Left hindlimb (tissue), 1 donor: ENCODE results near the gene KCTD13.
"Not testable (repeated sequence)": the region's sequence is repeated elsewhere in the genome, so short reads cannot be mapped to it uniquely, and the experiment has no call there.

Experiments
- DNase-seq: peaks from one replicate; pipeline ENCODE4 v3.0.0-alpha.2; 2018

The KCTD13 gene

GRCh38 chr16:29877266-29877961 lies 48.6 kb downstream of the KCTD13 start:
- DNase-seq = no peak

DNA sequence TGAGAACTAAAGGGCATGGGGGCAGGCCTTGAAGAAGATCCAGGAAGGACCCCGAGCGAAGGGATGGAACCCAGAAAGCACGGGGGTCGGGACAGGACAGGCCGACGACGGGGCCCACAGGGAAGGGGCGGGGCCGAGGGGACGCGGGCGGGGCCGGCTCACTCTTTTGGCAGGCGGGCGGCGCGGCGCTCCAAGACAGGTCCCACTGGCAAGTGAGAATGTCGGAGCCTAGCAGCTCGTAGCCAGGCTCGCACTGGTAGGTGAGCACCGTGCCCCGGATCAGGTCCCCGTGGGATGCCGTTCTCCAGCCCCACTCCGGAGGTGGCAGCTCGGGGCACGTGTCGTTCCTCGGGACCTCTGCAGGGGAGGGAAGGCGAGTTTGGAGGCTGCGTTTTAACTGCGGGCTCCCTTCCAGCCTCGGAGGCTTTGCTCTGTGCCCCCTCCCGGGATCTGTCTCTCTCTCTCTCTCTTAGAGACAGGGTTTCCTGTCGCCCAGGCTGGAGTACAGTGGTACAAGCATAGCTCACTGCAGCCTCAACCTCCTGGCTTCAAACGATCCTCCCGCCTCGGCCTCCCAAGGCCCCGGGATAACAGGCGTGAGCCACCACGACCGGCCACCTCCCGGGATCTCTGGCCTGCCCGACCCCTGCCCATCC lies 49.3 kb downstream of the KCTD13 start:
- no peak for DNase-seq

- no peak for DNase-seq
These were observed 49.8 kb downstream of the KCTD13 start for GRCh38 chr16:29876217-29876593.

- DNase-seq = no peak
These were observed 50.8 kb downstream of the KCTD13 start for GRCh38 chr16:29875206-29875605.

DNA sequence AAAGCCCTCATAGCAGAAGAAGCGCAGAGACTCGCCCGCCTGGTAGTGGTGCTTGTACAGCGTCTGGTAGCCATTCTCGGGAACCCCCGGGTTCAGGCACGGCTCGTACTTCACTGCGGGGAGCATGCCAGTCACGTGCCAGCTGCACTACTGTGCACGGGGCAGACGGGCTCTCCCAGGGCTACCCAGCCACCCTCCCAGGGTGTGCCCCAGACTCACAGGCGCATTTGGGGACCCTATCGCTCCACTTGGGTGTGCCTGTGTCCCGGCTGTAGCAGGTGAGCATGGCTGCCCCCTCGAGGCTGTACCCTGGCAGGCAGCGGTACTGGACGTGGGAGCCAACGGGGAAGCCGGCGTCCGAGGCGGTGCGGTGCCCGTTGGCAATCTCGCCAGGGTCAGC lies 52.7 kb downstream of the KCTD13 start:
- no peak for DNase-seq

- no peak for DNase-seq
These were observed 54.0 kb downstream of the KCTD13 start for GRCh38 chr16:29871822-29872546.

DNA sequence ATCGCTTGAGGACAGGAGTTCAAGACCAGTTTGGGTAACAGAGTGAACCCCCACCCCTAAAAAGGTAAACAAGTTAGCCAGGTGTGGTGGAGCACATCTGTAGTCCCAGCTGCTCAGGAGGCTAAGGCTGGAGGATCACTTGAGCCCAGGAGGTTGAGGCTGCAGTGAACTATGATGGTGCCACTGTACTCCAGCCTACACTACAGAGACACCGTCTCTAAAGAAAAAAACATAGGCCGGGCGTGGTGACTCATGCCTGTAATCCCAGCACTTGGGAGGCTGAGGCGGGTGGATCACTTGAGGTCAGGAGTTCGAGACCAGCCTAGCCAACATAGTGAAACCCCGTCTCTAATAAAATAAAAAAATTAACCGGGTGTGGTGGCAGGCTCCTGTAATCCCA lies 57.0 kb downstream of the KCTD13 start:
- DNase-seq = not testable (repeated sequence)

DNA sequence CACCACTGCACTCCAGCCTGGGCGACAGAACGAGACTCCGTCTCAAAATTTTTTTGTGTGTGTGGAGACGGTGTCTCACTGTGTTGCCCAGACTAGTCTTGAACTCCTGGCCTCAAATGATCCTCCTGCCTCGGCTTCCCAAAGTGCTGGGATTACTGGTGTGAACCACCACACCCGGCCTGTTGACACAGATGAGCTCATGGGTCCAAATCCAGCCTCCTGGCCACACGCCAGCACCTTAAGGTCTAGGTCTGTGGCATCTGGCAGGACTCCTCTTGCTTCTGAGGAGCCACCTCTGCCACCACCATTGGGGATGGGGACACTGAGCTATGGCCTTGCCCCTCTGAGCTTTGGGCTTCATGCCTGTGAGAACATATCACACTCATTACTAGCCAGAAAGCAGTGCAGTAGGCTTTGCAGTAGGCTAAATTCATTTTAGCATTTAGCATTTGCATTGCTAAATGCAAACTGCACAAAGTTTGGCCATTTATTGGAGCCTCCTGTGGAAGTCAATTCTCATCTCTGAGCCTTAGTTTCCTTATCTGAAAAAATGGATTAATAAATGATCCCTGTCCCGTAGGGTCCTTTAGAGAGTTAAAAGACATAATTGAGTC lies 57.5 kb downstream of the KCTD13 start:
- no peak for DNase-seq

DNA sequence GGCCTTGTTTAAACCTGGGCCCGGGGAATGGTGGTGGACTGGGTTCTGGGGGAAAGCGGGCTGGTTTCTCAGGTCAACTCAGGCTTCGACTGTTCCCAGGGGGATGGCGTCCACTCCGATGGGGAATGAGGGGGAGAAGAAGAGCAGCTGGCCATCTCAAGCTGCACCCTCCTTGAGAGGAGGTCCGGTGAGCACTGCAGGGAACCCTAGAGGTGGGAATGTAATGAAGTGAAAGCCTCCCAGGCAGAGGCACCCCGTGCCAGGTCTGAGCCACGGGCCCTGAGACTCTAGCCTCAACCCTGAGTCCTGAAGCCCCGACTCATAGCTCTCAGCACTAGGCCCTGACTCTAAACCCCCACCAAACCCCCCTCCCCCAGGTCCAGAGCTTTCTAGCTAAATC lies 61.8 kb downstream of the KCTD13 start:
- no peak for DNase-seq

GRCh38 chr16:29863669-29863984 lies 62.4 kb downstream of the KCTD13 start:
- DNase-seq = no peak

- peak; percentile 94 for DNase-seq
These were observed 63.0 kb downstream of the KCTD13 start, which contains the start of gene CDIPT for GRCh38 chr16:29862884-29863668. Gene CDIPT (minus strand): TSS chr16:29863226. CDS start chr16:29862857, 369 bp downstream.

- no peak for DNase-seq
These were observed 63.6 kb downstream of the KCTD13 start for GRCh38 chr16:29862383-29862883.

DNA sequence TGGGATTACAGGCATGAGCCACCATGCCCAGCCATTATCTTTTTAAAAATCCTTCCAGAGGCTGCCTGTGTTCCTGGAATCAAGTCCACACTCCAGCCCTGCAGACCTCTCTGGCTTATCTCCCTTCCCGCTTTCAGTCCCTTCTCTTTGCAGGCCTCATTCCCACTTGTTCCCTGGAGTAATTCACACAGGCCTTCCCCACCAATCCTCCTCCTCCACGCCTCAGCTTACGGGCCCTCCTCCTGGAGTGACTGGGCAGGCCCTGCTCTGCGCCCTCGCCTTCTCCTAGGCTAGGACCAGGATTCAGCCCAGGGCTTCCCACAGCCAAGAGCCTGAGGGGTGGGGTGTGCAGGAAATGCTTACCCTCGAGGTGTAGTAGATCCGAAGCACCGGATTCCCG lies 65.8 kb downstream of the KCTD13 start:
- no peak for DNase-seq

DNA sequence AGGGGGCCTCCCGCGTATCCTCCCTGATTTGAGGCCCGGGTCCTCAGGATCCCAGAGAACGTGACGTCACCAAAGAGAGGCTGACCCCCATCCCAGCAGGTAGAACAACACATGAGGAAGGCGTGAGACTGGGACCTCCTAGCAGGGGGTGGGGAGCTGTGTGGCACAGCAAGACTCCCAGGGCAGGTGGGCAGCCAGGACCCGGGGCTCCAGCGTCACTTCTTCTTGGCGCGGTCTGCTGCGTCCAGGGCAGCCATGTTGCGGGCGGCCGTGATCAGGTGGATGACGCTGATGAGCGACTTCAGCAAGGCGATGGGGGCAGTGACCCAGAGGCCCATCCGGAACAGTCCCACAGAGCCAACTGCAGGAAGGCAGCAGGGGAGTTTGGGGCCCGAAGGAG lies 67.1 kb downstream of the KCTD13 start:
- DNase-seq = no peak

DNA sequence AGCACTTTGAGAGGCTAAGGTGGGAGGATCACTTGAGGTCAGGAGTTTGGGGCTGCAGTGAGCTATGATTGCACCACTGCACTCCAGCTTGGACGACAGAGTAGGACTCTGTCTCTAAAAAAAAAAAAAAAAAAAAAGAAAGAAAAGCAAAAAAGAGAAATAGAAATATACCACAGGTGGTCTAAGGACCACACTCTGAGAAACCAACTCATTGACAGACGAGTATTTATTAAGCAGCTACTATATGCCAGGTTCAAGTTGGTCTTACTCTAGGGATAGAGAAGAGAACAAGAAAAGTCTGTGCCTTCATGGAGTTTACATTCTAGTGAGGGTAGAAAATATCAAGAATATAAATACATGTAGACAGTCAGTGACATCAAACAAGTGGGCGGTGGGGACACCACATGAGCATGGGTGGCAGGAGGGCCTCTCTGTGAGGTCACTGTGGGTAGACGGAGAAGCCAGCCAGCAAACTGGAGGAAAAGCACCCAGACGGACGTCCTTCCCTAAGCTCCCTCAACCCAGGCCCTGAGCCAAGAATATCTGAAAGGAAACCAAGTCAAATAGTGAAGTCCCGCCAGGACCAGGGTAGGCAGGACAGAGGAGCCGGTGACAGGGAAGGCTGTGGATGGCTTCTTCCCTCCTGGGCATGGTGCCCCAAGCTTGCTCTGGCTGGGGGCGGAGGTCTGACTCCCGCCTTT lies 67.7 kb downstream of the KCTD13 start:
- DNase-seq = no peak

DNA sequence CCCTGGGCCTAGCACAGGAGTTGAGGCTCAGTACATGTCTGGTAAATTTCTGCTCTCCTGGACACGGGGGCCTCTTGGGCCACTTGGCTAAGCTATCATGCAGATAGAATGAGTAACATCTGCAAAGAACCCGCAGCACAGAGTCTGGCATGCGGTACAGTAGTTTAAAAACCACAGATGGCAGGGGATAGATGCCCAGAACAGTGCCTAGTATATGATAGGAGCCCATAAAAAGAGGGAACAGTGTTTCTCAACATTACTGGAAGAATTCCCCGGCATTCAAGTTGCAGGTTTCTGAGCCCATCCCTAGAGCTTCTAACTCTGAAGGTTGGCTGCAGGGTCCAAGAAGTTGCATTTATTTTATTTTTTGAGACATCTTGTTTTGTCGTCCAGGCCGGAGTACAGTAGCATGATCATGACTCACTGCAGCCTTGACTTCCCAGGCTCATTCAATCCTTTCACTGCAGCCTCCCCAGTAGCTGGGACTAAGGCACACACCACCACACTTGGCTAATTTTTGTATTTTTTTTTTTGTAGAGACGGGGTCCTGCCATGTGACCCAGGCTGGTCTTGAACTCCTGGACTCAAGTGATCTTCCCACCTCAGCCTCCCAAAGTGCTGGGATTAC lies 68.8 kb downstream of the KCTD13 start:
- no peak for DNase-seq
